Middle frontal gyrus (tissue), 1 donor: Measurements from ENCODE around the gene ZNF24.

Experiments
- DNase-seq: peaks from one replicate; pipeline ENCODE4 v3.0.0-alpha.2; 2015; ENCODE audit warnings: low spot score; ENCODE audit errors: extremely low spot score

ZNF24 gene

GRCh38 chr18:35355140-35355618, 11.0 kb upstream of the ZNF24 start:
- peak; percentile 74 for DNase-seq

- no peak for DNase-seq
These were observed 8.6 kb upstream of the ZNF24 start for GRCh38 chr18:35352778-35353177.

- DNase-seq: no peak
These were observed 8.1 kb upstream of the ZNF24 start for GRCh38 chr18:35352283-35352682.

GRCh38 chr18:35348001-35348400, 3.8 kb upstream of the ZNF24 start:
- no peak for DNase-seq

GRCh38 chr18:35345950-35346349, 1.7 kb upstream of the ZNF24 start:
- no peak for DNase-seq

- DNase-seq: peak; percentile 51
These were observed 1.3 kb upstream of the ZNF24 start for GRCh38 chr18:35345460-35345921.

- no peak for DNase-seq
These were observed 678 bp upstream of the ZNF24 start for GRCh38 chr18:35344736-35345459.

GRCh38 chr18:35343488-35343935, 708 bp downstream of the ZNF24 start:
- DNase-seq: no peak

- DNase-seq: no peak
These were observed 6.9 kb downstream of the ZNF24 start for GRCh38 chr18:35337286-35337685.

- no peak for DNase-seq
These were observed 8.4 kb downstream of the ZNF24 start for GRCh38 chr18:35335866-35336265.

- DNase-seq: no peak
These were observed 9.4 kb downstream of the ZNF24 start for GRCh38 chr18:35334821-35335220.

- DNase-seq: no peak
These were observed 10.0 kb downstream of the ZNF24 start for GRCh38 chr18:35334212-35334611.

GRCh38 chr18:35331367-35332087, 12.7 kb downstream of the ZNF24 start:
- no peak for DNase-seq

- DNase-seq: no peak
These were observed 15.4 kb downstream of the ZNF24 start for GRCh38 chr18:35328868-35329267.

GRCh38 chr18:35326695-35327387, 17.4 kb downstream of the ZNF24 start:
- no peak for DNase-seq

GRCh38 chr18:35324926-35325655, 19.1 kb downstream of the ZNF24 start:
- DNase-seq: no peak

GRCh38 chr18:35322486-35323458, 21.4 kb downstream of the ZNF24 start:
- no peak for DNase-seq

- no peak for DNase-seq
These were observed 32.7 kb downstream of the ZNF24 start for GRCh38 chr18:35311496-35311895.

- no peak for DNase-seq
These were observed 37.5 kb downstream of the ZNF24 start for GRCh38 chr18:35306588-35307250.

GRCh38 chr18:35303610-35304009, 40.6 kb downstream of the ZNF24 start:
- no peak for DNase-seq
